Amniotic stem cell (primary cell): ENCODE results near the gene TMEM255A.

Source experiments
- DNase-seq: peaks from one replicate; lab custom pipeline; 2025; lab: John Stamatoyannopoulos, UW

The TMEM255A gene

DNA sequence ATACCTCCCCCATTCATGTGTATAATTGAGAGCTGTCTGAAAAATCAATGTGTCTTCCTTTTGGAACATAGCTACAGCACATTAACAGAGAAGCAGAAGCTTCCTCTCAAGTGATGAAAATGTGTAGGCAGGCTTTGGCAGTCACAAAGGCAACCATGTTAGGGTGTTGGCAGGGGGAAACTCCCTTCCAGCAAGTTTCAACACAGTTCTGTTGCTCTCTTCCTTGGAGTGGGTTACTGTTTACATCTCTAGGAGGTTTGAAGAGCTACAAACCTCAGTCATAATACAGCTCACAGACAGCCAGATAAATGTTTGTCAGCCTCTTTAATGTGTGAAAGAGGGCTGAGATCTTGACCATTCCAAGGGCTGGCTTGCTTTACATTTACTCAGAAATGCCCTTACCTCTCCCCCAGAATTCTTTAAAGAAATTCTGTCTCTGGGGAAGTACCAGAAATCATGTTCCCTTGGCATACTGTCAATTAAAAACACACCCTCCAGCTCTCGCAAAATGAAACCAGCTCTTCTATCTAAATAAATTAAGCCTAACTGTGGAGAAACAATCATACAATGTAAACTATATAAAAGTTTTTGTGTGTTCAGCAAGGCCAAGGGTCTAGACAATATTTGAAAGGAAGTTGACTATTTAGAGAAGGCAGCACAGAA is 41.8 kb downstream of the TMEM255A start:
- DNase-seq = no peak

DNA sequence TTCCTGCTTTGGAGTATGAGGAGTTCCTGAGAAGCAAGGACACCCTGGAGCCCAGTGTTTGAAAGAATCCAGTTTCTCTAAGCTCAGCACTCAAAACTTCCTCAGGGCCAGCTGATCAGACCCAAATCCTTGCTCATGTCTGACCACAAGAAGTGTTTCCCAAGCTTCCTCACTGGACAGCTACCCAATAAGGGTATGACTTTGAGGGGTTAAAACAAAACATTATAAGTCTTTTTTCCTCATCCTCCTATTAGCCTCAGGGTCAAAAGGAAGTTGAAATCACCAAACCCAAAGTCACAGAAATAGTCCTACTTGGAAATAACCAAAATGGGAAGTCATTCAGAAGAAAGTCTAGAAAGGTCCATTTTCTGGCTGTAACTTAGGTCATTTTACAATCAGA is 46.9 kb downstream of the TMEM255A start:
- no peak for DNase-seq

GRCh38 chrX:120262859-120263708 is 48.2 kb downstream of the TMEM255A start:
- DNase-seq = no peak

DNA sequence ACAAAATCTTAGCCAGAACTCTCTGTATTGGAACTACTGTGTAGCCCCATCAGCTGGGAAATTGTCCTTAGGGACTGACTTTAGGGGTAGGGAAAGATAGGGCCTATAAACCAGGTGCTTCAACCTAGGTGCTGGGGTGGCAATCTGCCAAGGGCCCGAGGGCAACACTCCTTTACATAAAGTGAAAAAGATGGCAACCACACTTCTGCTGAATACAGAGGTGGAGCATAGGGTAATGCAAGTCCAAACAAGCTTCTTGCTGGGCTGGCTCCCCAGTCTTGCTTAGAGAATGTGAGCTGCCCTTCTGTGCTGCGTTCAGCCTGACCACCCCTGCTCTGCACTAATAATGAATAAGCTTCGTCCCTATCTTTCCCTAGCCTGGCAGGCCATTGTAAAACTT is 50.9 kb downstream of the TMEM255A start:
- no peak for DNase-seq

DNA sequence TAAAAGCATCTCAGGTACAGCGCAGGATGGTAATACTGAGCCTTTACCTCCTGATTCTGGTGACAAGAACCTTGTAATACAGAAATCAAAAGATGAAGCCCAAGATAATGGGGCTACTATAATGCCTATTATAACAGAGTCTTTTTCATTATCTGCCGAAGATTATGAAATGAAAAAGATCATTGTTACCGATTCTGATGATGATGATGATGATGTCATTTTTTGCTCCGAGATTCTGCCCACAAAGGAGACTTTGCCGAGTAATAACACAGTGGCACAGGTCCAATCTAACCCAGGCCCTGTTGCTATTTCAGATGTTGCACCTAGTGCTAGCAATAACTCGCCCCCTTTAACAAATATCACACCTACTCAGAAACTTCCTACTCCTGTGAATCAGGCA is 57.5 kb downstream of the TMEM255A start:
- DNase-seq = no peak

GRCh38 chrX:120251471-120252011 is 59.7 kb downstream of the TMEM255A start:
- no peak for DNase-seq

- DNase-seq = peak; percentile 87
These were observed 60.6 kb downstream of the TMEM255A start, which contains the start of gene ZBTB33 for GRCh38 chrX:120250522-120251271. Gene ZBTB33 (plus strand): TSS chrX:120250812. CDS start chrX:120253416, 2,604 bp downstream.

DNA sequence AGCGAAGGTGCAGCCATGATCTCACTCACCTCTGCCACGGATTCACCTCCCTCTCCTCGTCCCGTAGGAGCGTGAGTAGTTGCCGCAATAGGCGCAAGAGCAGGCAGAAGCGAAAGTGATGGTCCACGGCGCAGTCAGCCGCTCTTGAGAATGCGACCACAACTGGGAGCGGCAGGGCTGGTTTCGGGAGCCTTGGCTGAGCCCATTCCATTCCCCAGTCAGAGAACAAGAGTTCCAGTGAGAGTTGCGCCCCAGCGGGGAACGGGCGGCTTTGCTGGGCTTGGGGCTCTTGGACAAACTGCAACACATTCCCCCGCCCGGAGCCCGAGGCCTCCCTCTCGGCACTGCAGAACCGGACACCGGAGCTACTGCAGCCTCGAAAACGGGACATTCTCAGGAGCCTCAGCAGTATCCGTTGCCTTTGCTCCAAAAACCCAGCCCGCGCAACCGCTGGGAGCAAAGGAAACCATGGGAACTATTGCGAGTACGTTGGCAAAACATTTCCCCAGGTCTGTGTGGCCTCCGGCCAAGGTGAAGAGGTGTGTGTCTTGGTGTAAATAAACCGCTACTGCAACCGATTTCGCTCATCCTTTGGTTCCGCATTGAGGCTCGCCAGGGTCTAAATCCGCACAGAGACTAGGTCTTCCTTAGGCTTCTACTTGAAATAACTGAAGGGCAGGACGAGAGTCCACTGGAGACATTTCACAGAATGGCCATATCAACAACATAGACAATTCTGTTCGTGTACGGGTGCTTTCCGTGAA is 66.3 kb downstream of the TMEM255A start:
- peak; percentile 1 for DNase-seq

GRCh38 chrX:120244395-120244734 is 66.9 kb downstream of the TMEM255A start:
- no peak for DNase-seq

DNA sequence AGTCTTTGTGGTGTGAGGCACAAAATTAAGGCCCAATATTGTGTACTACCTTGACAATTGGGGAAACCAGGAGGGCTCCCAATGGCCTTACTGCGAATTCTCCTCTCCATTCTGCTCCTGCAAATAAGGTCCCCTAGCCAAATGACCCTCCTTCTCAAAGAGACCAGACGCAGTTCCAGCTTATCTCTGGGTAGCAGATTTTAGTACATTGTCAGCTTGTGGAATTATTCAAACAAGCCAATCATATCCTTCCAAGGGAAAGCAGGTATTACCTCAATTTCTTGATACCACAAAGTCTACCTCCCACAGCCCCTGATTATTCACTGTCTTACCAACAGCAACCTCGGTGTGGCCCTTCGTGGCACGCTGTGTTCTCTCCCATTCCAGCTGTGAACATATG is 68.4 kb downstream of the TMEM255A start:
- DNase-seq = no peak

DNA sequence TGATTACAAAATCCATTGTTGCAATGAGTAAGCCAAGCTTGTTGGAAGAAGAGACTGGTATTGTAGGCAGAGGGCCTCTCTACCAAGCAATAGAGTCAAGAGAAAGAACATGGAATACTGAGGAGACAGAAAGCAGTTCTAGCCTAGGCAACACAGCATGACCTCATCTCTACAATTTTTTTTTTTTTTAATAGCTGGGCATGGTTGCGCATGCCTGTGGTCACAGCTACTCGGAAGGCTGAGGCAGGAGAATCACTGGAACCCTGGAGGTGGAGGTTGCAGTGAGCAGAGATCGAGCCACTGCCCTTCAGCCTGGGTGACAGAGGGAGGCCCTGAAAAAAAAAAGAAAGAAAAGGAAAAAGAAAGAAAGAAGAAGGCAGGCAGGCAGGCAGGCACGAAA is 72.3 kb downstream of the TMEM255A start:
- DNase-seq = no peak

GRCh38 chrX:120236687-120237479 is 74.4 kb downstream of the TMEM255A start:
- DNase-seq = no peak

- DNase-seq = no peak
These were observed 76.0 kb downstream of the TMEM255A start for GRCh38 chrX:120235284-120235683.

GRCh38 chrX:120228187-120228908 is 82.9 kb downstream of the TMEM255A start:
- DNase-seq = no peak

DNA sequence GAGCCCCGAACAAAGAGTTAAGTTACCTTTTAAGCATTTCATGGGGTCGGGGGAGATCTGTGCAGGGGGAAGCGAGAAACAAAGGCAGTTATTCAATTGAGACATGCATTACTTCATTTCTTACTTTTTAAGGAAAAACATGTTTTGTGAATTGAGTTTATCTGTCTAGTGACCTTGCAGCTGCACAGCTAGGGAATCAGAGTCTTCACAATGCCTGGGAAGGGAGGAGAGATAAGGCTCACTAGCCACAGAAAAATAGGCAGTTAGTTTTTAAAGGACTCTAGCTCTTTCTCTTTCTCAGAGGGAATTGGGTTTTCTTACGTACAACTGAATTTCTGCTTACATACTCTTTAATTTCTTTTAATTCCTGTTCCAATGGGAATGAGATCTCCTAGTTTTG is 86.9 kb downstream of the TMEM255A start:
- DNase-seq = no peak

- no peak for DNase-seq
These were observed 87.9 kb downstream of the TMEM255A start for GRCh38 chrX:120223374-120223773.

GRCh38 chrX:120213438-120214265 is 97.6 kb downstream of the TMEM255A start:
- peak; percentile 7 for DNase-seq
